ENCODE data around the gene F2R. TPM values are rescaled to one million over a fixed set of nuclear protein-coding genes. Genes with fewer than 3 reads are reported as not detected.
A peak's percentile ranks its signal among the peaks of the same experiment; 100 is the strongest.

The F2R gene
- total RNA-seq, 4 donors from 2014 or later, result 5.0 to 11.4 (median 8.5) TPM

GRCh38 chr5:76704131-76704663 lies 11.7 kb upstream of the F2R start:
- no peak for TF ChIP-seq CTCF (IDR thresholded peaks at IDR 0.05)
- no peak overlapping the region for H3K4me3 ChIP-seq
- no peaks in the 10 kb centered on the region for H3K9me3 ChIP-seq
- no peaks in the 10 kb centered on the region for H3K4me1 ChIP-seq
- peaks cover 0 to 18% (median 0%) of the 10 kb centered on the region in 3 donors for H3K36me3 ChIP-seq
- no peak overlapping the region for H3K27ac ChIP-seq
- no peaks in the 10 kb centered on the region for H3K27me3 ChIP-seq
- DNase-seq, result no peak

- H3K36me3 ChIP-seq, result peaks cover 0 to 18% (median 0%) of the 10 kb centered on the region in 3 donors
- no peaks in the 10 kb centered on the region for H3K27me3 ChIP-seq
- H3K9me3 ChIP-seq, result no peaks in the 10 kb centered on the region
- H3K27ac ChIP-seq, result no peak overlapping the region
- TF ChIP-seq CTCF (IDR thresholded peaks at IDR 0.05), result no peak
- no peak for TF ChIP-seq POLR2A (IDR thresholded peaks at IDR 0.05)
- H3K4me3 ChIP-seq, result no peak overlapping the region
- H3K4me1 ChIP-seq, result no peaks in the 10 kb centered on the region
- no peak for DNase-seq
Observed at GRCh38 chr5:76705574-76705973, 10.4 kb upstream of the F2R start.

GRCh38 chr5:76709762-76710161 lies 6.2 kb upstream of the F2R start:
- Histone ChIP-seq H3K4me1 (peaks cover 0 to 4% (median 0%) of the 10 kb centered on the region in 4 donors), H3K27ac (no peak overlapping the region), H3K27me3 (no peaks in the 10 kb centered on the region), H3K9me3 (no peaks in the 10 kb centered on the region), H3K4me3 (no peak overlapping the region), H3K36me3 (peaks cover 0 to 6% (median 0%) of the 10 kb centered on the region in 3 donors)
- TF ChIP-seq POLR2A (IDR thresholded peaks at IDR 0.05) (no peak), CTCF (IDR thresholded peaks at IDR 0.05) (no peak)
- no peak for DNase-seq

GRCh38 chr5:76710991-76711390 lies 4.9 kb upstream of the F2R start:
- TF ChIP-seq CTCF (IDR thresholded peaks at IDR 0.05) (no peak), POLR2A (IDR thresholded peaks at IDR 0.05) (no peak)
- no peaks in the 10 kb centered on the region for H3K9me3 ChIP-seq
- no peak overlapping the region for H3K4me3 ChIP-seq
- H3K36me3 ChIP-seq, result peaks cover 0 to 6% (median 0%) of the 10 kb centered on the region in 3 donors
- peak overlapping the region in 2 of 4 donors; percentile 32 to 48 for H3K27ac ChIP-seq
- DNase-seq, result no peak
- no peaks in the 10 kb centered on the region for H3K27me3 ChIP-seq
- H3K4me1 ChIP-seq, result peaks cover 0 to 9% (median 0%) of the 10 kb centered on the region in 4 donors

- DNase-seq, result no peak
- no peak for TF ChIP-seq CTCF (IDR thresholded peaks at IDR 0.05)
- TF ChIP-seq POLR2A (IDR thresholded peaks at IDR 0.05), result no peak
- Histone ChIP-seq H3K9me3 (no peaks in the 10 kb centered on the region), H3K27ac (peak overlapping the region in 3 of 4 donors; percentile 26 to 76 (median 72)), H3K4me3 (peak overlapping the region; percentile 69 to 94 (median 76)), H3K4me1 (peaks cover 0 to 17% (median 0%) of the 10 kb centered on the region in 4 donors), H3K36me3 (no peaks in the 10 kb centered on the region), H3K27me3 (no peaks in the 10 kb centered on the region)
Observed at GRCh38 chr5:76714751-76715485, 1.0 kb upstream of the F2R start.
